Ascending aorta (tissue), 2 donors: ENCODE results near the gene POPDC3. TPM values are rescaled to one million over a fixed set of nuclear protein-coding genes. Genes with fewer than 3 reads are reported as not detected.

ENCODE experiments used
- DNase-seq, 2 donors: peaks; one replicate each; pipeline ENCODE4 v3.0.0-alpha.2; 2019; ENCODE audit warnings: low spot score in 2 of 2
- H3K27ac ChIP-seq, 2 donors: fragments of 200-600 bp; sonication (generic); one replicate each; pipeline ENCODE4 v1.5.1; 2016 to 2017; ENCODE audit warnings: mild to moderate bottlenecking in 1 of 2
- H3K27me3 ChIP-seq: fragments of 200-600 bp; sonication (generic); one replicate; pipeline ENCODE4 v1.5.1; 2017
- H3K36me3 ChIP-seq, 2 donors: fragments of 200-600 bp; sonication (generic); one replicate each; pipeline ENCODE4 v1.5.1; 2016
- H3K4me1 ChIP-seq, 2 donors: fragments of 200-600 bp; sonication (generic); one replicate each; pipeline ENCODE4 v1.5.1; 2016 to 2017; ENCODE audit warnings: mild to moderate bottlenecking in 1 of 2
- H3K4me3 ChIP-seq, 2 donors: fragments of 200-600 bp; sonication (generic); one replicate each; pipeline ENCODE4 v1.5.1; 2016 to 2017; ENCODE audit warnings: mild to moderate bottlenecking in 1 of 2
- H3K9me3 ChIP-seq, 2 donors: fragments of 200-600 bp; sonication (generic); one replicate each; pipeline ENCODE4 v1.5.1; 2016
- CTCF ChIP-seq, 3 experiments: fragments of 200-600 bp in 2 of 3; fragments of 450-650 bp in 1 of 3; sonication (generic) in 2 of 3; IDR thresholded peaks; one replicate each; pipeline ENCODE4 v1.5.1; 2016 to 2019; ENCODE audit warnings: antibody characterized with exemption in 3 of 3, mild to moderate bottlenecking in 1 of 3, moderate library complexity in 1 of 3
- intact Hi-C: fragments of 100-400 bp; cut with DNase I; formaldehyde crosslinking; loops from one replicate; pipeline ENCODE4 v1.15.1; 2023
- total RNA-seq: library from RNA; depleted of rRNA; stranded (reverse); fragments of >200 nt; gene quantifications from one replicate; pipeline ENCODE4 v1.1.0, GENCODE V29; 2016

The POPDC3 gene
- total RNA-seq, 1 donor from 2014 or later, result not detected

- intact Hi-C loops, result no loop called here
- H3K27ac ChIP-seq, result no peak overlapping the region
- no peak for DNase-seq
- H3K4me1 ChIP-seq, result no peaks in the 10 kb centered on the region
- peaks cover 8 to 18% of the 10 kb centered on the region in 2 donors for H3K36me3 ChIP-seq
- no peaks in the 10 kb centered on the region for H3K9me3 ChIP-seq
- TF ChIP-seq CTCF (IDR thresholded peaks at IDR 0.05), result no peak
- no peak overlapping the region for H3K4me3 ChIP-seq
- H3K27me3 ChIP-seq, result no peaks in the 10 kb centered on the region
Observed at GRCh38 chr6:105122717-105123116, 57.1 kb downstream of the POPDC3 start.

GRCh38 chr6:105121981-105122380 lies 57.8 kb downstream of the POPDC3 start:
- no peaks in the 10 kb centered on the region for H3K4me1 ChIP-seq
- H3K27ac ChIP-seq, result no peak overlapping the region
- no peaks in the 10 kb centered on the region for H3K9me3 ChIP-seq
- peaks cover 16 to 26% of the 10 kb centered on the region in 2 donors for H3K36me3 ChIP-seq
- no peaks in the 10 kb centered on the region for H3K27me3 ChIP-seq
- DNase-seq, result no peak
- TF ChIP-seq CTCF (IDR thresholded peaks at IDR 0.05), result no peak
- intact Hi-C loops, result no loop called here
- no peak overlapping the region for H3K4me3 ChIP-seq

GRCh38 chr6:105120570-105120969 lies 59.2 kb downstream of the POPDC3 start:
- Histone ChIP-seq H3K4me1 (no peaks in the 10 kb centered on the region), H3K9me3 (no peaks in the 10 kb centered on the region), H3K36me3 (peaks cover 21 to 24% of the 10 kb centered on the region in 2 donors), H3K27ac (no peak overlapping the region), H3K27me3 (no peaks in the 10 kb centered on the region), H3K4me3 (no peak overlapping the region)
- intact Hi-C loops, result no loop called here
- no peak for DNase-seq
- TF ChIP-seq CTCF (IDR thresholded peaks at IDR 0.05), result no peak

GRCh38 chr6:105116150-105116549 lies 63.7 kb downstream of the POPDC3 start:
- intact Hi-C loops, result no loop called here
- Histone ChIP-seq H3K4me1 (no peaks in the 10 kb centered on the region), H3K9me3 (no peaks in the 10 kb centered on the region), H3K27ac (no peak overlapping the region), H3K36me3 (peaks cover 26 to 29% of the 10 kb centered on the region in 2 donors), H3K4me3 (no peak overlapping the region), H3K27me3 (no peaks in the 10 kb centered on the region)
- no peak for TF ChIP-seq CTCF (IDR thresholded peaks at IDR 0.05)
- no peak for DNase-seq

GRCh38 chr6:105113422-105113821 lies 66.4 kb downstream of the POPDC3 start:
- TF ChIP-seq CTCF (IDR thresholded peaks at IDR 0.05), result no peak
- Histone ChIP-seq H3K4me1 (no peaks in the 10 kb centered on the region), H3K9me3 (no peaks in the 10 kb centered on the region), H3K27ac (no peak overlapping the region), H3K27me3 (no peaks in the 10 kb centered on the region), H3K36me3 (peaks cover 23 to 29% of the 10 kb centered on the region in 2 donors), H3K4me3 (no peak overlapping the region)
- intact Hi-C loops, result no loop called here
- no peak for DNase-seq

GRCh38 chr6:105112577-105112976 lies 67.2 kb downstream of the POPDC3 start:
- intact Hi-C loops, result no loop called here

More at GRCh38 chr6:105112577-105112976, 67.2 kb downstream of the POPDC3 start:
- Histone ChIP-seq H3K4me3 (no peak overlapping the region), H3K9me3 (no peaks in the 10 kb centered on the region), H3K27me3 (no peaks in the 10 kb centered on the region), H3K4me1 (no peaks in the 10 kb centered on the region), H3K27ac (no peak overlapping the region), H3K36me3 (peaks cover 23 to 26% of the 10 kb centered on the region in 2 donors)
- no peak for TF ChIP-seq CTCF (IDR thresholded peaks at IDR 0.05)
- DNase-seq, result no peak
